ENCODE results near the gene LMO1.

DNA sequence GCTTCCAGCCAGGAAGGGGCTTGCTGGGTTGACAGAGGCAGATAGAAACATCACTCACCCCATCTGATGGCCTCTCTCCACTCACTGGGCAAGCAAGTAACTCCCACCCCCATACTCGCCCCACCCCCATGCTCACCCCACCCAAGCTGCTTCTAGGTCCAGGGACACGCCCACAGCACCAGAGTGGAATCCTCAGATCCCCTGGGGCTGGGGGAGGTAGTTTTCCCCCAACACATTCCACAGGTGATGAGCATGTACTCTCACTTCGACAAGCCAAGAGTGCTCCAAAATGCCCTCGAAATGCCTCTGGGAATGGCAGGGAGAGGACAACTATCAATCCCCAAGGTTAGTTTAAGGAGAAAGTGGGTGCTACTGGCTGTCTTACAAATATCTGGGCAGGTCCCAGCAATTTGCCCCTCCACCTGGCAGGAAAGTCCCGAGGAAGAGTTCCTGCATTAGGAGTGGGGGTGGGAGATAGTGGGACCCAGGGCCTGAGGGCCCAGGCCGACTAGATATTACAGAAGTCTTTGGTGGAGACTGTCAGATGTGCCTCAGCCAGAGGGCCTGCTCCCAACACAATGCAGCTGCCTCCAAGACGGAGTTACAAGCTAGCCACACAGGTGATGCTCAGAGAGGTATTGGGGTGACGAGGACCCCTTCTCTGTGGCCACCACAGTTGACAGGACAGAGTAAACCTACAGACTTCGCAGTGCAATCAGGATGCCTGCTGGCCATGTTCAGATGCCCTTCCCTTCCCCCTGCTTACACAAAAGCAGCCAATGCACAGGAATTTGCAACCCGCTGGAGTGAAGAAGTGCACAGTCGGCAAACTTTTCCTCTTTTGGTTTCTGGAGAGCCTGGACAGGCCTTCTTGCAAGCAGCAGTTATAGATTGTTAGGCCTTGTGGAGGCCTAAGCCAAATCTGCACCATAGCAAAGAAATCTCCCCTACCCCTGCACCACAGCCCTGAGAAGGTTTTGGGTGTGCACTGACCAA is 2.9 kb upstream of the LMO1 start:
- TF ChIP-seq, protein P1, sequence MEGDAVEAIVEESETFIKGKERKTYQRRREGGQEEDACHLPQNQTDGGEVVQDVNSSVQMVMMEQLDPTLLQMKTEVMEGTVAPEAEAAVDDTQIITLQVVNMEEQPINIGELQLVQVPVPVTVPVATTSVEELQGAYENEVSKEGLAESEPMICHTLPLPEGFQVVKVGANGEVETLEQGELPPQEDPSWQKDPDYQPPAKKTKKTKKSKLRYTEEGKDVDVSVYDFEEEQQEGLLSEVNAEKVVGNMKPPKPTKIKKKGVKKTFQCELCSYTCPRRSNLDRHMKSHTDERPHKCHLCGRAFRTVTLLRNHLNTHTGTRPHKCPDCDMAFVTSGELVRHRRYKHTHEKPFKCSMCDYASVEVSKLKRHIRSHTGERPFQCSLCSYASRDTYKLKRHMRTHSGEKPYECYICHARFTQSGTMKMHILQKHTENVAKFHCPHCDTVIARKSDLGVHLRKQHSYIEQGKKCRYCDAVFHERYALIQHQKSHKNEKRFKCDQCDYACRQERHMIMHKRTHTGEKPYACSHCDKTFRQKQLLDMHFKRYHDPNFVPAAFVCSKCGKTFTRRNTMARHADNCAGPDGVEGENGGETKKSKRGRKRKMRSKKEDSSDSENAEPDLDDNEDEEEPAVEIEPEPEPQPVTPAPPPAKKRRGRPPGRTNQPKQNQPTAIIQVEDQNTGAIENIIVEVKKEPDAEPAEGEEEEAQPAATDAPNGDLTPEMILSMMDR (IDR thresholded peaks at IDR 0.05), result no peak
- no peak for TF ChIP-seq EP300 (IDR thresholded peaks at IDR 0.05)
- TF ChIP-seq POLR2AphosphoS5 (IDR thresholded peaks at IDR 0.05), result no peak

All from esophagus muscularis mucosa (tissue), 4 donors.